Activated T-cell treated with anti-CD3 and anti-CD28 coated beads for 24 hours (primary cell): ENCODE results near the gene SFXN5.

Experiments used
- DNase-seq: peaks from one replicate; pipeline ENCODE4 v3.0.0-alpha.2; 2020; ENCODE audit warnings: low read depth

The SFXN5 gene

GRCh38 chr2:72993147-72993932 is 78.2 kb downstream of the SFXN5 start:
- DNase-seq = peak; percentile 33

- DNase-seq = no peak
These were observed 78.8 kb downstream of the SFXN5 start for GRCh38 chr2:72992734-72993102.

GRCh38 chr2:72991980-72992733 is 79.4 kb downstream of the SFXN5 start:
- DNase-seq = no peak

GRCh38 chr2:72991439-72991725 is 80.1 kb downstream of the SFXN5 start:
- no peak for DNase-seq

- DNase-seq = no peak
These were observed 80.6 kb downstream of the SFXN5 start for GRCh38 chr2:72990695-72991438.

- DNase-seq = no peak
These were observed 81.5 kb downstream of the SFXN5 start for GRCh38 chr2:72989770-72990556.

- DNase-seq = no peak
These were observed 82.7 kb downstream of the SFXN5 start for GRCh38 chr2:72988726-72989273.

- no peak for DNase-seq
These were observed 83.5 kb downstream of the SFXN5 start for GRCh38 chr2:72988041-72988440.

GRCh38 chr2:72985891-72986683 is 85.4 kb downstream of the SFXN5 start:
- DNase-seq = no peak

GRCh38 chr2:72985136-72985535 is 86.4 kb downstream of the SFXN5 start:
- DNase-seq = no peak

- DNase-seq = no peak
These were observed 87.3 kb downstream of the SFXN5 start for GRCh38 chr2:72984172-72984671.

GRCh38 chr2:72983500-72984161 is 87.9 kb downstream of the SFXN5 start:
- DNase-seq = no peak

GRCh38 chr2:72982781-72983499 is 88.6 kb downstream of the SFXN5 start:
- DNase-seq = no peak

GRCh38 chr2:72982219-72982618 is 89.3 kb downstream of the SFXN5 start:
- no peak for DNase-seq

GRCh38 chr2:72981536-72981935 is 90.0 kb downstream of the SFXN5 start:
- DNase-seq = no peak

GRCh38 chr2:72980535-72981217 is 90.8 kb downstream of the SFXN5 start:
- DNase-seq = no peak

- DNase-seq = no peak
These were observed 91.6 kb downstream of the SFXN5 start for GRCh38 chr2:72979896-72980295.

GRCh38 chr2:72975017-72975416 is 96.5 kb downstream of the SFXN5 start:
- no peak for DNase-seq

GRCh38 chr2:72974436-72974754 is 97.1 kb downstream of the SFXN5 start:
- no peak for DNase-seq
